Right ventricle myocardium inferior (tissue), 1 donor: ENCODE results near the gene SLC4A3. TPM values are rescaled to one million over a fixed set of nuclear protein-coding genes. Genes with fewer than 3 reads are reported as not detected.

ENCODE experiments used
- ATAC-seq: fragments of 200-7000 bp; cut with Tn5 transposase; one replicate; pipeline ENCODE4 v1.9.1; 2020; ENCODE audit warnings: mild to moderate bottlenecking, moderate library complexity
- DNase-seq: peaks from one replicate; pipeline ENCODE4 v3.0.0; 2021; ENCODE audit errors: missing footprints
- intact Hi-C: fragments of 100-400 bp; cut with DNase I; formaldehyde crosslinking; loops from one replicate; pipeline ENCODE4 v1.11.0; 2022
- long read RNA-seq: library from polyadenylated mRNA; unstranded; transcript quantifications from one replicate; pipeline ENCODE4 v2.0.0, GENCODE V29; 2021
- total RNA-seq: library from RNA; stranded (reverse); fragmentation: NEBNext Ultra II Directional; extraction: Animal tissue kit (Norgen Biotek cat#: 25700); gene quantifications from one replicate; pipeline ENCODE4 v1.2.1, GENCODE V29; 2021
- donor health status: DM: no; HTN: yes; CAD: no; lungs with severe emphysema.

Gene SLC4A3, protein sequence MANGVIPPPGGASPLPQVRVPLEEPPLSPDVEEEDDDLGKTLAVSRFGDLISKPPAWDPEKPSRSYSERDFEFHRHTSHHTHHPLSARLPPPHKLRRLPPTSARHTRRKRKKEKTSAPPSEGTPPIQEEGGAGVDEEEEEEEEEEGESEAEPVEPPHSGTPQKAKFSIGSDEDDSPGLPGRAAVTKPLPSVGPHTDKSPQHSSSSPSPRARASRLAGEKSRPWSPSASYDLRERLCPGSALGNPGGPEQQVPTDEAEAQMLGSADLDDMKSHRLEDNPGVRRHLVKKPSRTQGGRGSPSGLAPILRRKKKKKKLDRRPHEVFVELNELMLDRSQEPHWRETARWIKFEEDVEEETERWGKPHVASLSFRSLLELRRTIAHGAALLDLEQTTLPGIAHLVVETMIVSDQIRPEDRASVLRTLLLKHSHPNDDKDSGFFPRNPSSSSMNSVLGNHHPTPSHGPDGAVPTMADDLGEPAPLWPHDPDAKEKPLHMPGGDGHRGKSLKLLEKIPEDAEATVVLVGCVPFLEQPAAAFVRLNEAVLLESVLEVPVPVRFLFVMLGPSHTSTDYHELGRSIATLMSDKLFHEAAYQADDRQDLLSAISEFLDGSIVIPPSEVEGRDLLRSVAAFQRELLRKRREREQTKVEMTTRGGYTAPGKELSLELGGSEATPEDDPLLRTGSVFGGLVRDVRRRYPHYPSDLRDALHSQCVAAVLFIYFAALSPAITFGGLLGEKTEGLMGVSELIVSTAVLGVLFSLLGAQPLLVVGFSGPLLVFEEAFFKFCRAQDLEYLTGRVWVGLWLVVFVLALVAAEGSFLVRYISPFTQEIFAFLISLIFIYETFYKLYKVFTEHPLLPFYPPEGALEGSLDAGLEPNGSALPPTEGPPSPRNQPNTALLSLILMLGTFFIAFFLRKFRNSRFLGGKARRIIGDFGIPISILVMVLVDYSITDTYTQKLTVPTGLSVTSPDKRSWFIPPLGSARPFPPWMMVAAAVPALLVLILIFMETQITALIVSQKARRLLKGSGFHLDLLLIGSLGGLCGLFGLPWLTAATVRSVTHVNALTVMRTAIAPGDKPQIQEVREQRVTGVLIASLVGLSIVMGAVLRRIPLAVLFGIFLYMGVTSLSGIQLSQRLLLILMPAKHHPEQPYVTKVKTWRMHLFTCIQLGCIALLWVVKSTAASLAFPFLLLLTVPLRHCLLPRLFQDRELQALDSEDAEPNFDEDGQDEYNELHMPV
- 445 TPM for total RNA-seq
- long read RNA-seq, full-length matches to known transcripts, result 48 of 723 reads
- long read RNA-seq, partial matches to known transcripts, result 227 of 723 reads
- long read RNA-seq, other reads (novel, unspliced or antisense), result 448 of 723 reads

DNA sequence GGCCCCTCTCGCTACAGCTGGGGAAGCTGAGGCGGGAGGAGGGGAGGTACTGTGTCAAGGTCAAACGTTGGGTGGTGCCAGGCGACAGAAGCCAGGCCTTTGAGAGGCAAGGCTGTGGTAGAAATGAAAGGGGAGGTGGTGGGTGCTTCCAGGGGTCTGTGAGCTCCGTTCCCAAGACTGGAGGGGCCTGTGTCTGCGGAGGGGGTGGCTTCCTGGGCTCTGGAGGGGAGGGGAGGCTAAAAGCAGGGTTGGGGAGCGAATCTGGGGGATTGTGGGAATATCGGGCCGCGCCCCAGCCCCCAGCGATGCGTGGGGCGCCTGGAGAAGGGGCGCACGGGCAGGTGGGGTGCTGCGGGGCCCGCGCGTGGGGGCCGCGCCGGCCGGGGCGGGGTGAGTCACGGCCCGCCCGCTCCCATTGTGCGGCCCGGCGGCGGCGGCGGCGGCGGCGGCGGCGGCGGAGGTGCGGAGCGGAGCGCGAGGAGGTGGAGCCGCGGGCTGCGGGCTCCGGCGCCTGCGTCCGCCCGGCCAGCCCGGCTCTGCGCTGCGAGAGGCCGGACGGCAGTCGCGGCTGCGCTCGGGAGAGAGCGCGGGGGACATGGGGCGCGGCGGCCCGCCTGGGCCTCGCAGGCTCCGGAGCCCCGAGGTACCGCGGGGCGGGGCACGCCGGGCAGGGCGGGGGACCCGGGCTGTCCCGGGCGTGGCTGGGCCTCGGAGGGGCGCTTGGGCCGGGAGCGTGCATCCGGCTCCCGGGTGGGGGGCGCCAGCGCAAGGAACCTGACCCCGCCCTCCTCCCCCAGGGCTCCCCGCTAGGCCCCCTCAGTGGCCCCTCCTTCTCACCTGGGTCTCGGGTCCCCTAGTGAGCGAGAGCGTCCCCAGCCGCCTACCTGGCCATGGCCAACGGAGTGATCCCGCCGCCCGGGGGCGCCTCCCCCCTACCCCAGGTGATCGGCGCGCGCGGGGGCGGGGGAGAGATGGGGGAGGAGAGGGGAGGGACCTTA, at the start of gene SLC4A3:
TSS of gene SLC4A3 (plus strand) at position 528 of the 998 bp plus-strand sequence. CDS start at position 891, 363 bp downstream.
- intact Hi-C loops, result loop anchor here (5.0 kb wide), 1 partner anchor 55 kb away; the partner anchor contains the start of genes INHA and OBSL1

DNA sequence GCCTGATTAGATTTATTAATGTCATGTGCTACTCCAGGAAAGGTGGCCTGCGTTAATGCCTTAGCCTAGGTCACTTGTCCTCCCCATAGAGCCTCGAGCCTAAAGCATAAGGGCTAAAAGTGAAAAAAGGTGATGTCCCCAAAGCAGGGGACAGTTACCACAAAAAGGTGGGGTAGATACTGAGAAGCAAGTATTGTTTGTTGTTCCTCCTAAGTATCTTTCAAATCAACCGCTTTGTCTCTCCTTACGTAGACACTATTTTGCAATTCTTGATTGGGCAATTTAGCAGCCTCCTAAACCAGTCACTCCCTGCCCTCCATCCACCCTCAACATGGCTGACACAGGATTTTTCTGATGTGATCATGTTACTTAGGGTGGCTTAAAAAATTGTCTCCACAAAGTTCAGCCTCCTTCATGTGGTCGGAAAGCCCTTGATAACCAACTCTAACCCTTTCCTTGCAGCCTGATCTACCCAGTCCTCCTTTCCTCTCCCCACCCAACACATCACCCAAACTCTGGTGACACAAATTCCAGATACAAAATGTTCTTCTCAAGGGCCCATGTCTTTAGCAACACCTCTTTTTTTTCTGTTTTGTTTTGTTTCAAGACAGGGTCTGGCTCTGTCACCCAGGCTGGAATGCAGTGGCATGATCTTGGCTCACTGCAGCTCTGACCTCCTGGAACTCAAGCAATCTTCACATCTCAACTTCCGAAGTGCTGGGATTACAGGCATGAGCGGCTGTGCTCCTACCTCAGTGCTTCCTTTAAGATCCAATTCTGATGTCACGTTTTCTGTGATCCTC, 48.4 kb upstream of the SLC4A3 start:
- DNase-seq (no peak), ATAC-seq (no peak)
- intact Hi-C loops, result no loop called here

More for the DNA sequence above, at the start of gene SLC4A3:
- DNase-seq (no peak), ATAC-seq (peak; percentile 24)

DNA sequence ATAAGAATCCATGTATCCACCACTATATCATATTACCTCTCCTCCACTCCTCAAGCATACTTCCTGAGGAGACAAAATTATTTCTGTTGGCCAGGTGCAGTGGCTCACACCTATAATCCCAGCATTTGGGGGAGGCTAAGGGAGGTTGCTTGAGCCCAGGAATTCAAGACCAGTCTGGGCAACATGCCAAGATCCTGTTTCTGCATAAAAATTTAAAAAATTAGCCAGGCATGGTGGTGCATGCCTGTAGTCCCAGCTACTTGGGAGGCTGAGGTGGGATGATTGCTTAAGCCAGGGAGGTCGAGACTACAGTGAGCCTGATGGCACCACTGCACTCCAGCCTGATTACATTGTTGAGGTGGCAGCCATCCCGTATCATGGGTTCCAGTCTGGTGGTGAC, 46.1 kb upstream of the SLC4A3 start:
- ATAC-seq, result no peak
- DNase-seq, result no peak
- intact Hi-C loops, result no loop called here

DNA sequence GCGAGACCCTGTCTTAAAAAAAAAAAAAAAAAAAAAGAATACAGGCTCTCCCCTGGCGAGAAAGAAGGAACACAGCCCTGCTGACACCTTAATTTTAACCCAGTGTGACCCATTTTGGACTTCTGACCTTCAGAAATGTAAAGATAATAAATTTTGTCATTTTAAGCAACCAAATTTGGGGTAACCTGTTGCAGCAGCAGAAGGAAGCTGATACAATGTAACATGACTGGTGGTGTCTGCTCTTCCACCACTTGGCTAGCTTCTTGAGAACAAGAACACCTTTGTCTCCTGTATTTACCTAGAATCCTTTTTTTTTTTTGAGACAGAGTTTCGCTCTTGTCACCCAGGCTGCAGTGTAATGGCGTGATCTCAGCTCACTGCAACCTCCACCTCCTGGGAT, 36.3 kb upstream of the SLC4A3 start:
- ATAC-seq, result no peak
- intact Hi-C loops, result no loop called here

DNA sequence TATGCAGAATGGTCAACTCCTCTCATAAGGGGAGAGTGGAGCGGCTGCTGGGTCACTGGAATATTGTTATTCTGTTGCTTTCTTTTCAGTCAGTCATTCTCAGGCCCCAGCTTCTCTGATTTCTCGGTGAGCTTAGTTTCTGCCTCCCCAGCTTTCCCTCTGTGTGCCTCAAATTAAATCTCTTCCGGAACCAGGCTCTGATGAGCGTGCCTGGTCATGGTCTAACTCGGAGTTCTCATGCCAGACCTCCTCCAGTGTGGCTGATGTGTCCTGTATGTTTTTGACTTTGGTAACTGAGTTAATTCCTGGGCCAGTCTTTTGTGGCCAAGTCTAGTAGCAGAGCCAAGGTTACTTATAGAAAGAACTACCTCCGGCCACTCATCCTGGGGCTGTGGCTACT, 34.7 kb upstream of the SLC4A3 start:
- ATAC-seq (no peak), DNase-seq (no peak)
- intact Hi-C loops, result no loop called here

More for the DNA sequence above, 36.3 kb upstream of the SLC4A3 start:
- DNase-seq, result no peak

DNA sequence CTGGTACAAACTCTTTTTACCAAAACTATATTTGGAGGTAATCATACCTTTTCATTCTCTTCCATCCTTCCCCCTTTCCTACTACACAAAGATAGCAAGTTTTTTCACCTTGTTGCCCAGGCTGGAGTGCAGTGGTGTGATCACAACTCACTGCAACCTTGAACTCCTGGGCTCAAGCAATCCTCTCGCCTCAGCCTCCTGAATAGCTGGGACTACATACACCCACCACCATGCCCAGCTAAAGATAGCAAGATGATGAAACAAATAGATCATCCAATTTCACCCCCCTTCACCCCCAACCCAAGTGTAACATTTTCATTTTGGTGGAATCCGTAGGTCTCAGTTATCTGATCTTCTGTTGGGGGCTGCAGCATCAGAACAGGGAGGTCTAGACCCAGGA, 34.3 kb upstream of the SLC4A3 start:
- intact Hi-C loops, result no loop called here
- DNase-seq (no peak), ATAC-seq (no peak)

DNA sequence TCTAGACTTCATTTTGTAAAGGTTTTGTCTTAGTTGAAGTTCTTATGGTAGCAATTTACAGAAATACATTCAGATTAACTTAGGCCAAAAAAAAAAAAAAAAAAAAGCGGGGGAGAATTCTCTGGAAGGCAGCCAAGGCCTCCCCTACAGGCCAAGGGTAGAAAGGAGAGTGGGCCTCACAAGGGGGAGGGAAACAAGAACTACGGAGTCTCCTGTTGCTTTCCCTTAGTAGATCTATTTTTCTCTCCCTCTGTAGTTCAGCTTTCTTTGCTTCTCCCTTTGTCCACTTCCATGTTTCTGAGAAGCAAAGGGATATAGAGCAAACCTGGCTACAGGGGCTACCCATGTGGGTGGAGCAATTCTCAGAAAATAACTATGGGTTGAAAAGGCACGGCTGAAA, 32.2 kb upstream of the SLC4A3 start:
- ATAC-seq, result no peak
- intact Hi-C loops, result no loop called here
- no peak for DNase-seq

DNA sequence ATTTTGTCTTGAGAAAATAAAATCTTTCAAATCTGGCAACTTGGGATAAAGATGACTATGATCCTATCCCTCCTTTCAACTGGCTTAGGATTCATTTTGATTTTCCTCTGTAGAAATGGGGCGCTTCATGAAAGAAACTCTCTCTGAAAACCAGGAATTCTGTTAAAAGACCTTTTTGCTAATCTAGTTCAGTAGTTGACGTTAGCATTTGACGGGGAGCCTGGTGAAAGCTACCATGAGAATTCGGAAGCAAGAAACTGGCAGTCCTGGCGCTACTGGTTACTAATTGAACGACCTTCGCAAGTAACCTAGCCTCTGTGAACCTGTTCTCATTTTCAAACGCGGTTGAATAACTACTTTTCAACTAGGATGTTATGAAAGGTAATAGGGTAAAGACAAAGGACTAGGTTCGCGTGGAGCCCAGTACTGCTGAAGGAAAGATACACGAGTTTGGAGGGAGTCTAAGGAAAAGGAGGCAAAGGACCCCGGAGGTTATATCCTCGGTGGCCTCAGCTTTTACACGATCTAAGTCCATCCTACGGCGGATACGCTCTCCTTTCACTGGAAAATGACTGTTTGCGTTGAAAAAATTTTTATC, 30.4 kb upstream of the SLC4A3 start:
- intact Hi-C loops, result loop anchor here (1.0 to 2.0 kb wide), 2 partner anchors 26 to 99 kb away; partner anchors contain the start of genes GMPPA and OBSL1
- no peak for ATAC-seq
- DNase-seq, result no peak

DNA sequence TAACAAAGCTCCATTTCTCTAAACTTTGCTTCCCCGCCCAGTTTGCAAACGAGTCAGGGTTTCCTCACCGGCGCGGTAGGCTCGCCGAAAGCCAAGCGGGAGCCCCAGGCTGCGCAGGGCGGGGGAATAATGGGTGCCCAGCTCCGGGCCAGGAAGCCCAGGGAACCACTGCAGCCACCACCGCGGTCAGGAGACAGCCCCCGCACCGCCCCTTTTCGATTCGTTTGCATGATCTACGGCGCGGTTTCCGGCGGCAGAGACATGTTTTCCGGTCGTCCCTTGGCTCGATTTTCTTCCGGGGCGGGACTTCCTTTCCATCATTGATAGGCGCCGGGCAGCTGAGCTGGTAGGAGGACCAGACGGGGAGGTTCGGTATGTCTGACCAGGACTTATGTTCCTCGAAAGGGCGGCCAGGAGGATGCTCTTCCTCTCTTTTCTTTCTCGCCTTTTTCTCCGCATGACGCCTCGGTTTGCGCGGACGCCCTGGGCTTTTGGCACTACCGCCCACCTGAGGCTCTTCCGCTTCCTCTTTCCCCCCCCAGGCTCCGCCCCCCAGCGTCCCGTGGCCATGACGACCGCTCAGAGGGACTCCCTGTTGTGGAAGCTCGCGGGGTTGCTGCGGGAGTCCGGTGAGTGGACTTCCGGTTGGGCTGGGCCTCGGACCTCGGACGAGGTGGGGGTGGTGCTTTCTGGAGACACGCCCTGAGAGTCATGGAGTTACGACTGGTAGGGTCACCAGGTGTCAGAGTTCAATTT, 29.7 kb upstream of the SLC4A3 start, which contains the start of gene STK11IP:
TSS of gene STK11IP (plus strand) at position 306 of the 756 bp plus-strand sequence. CDS start at position 569, 263 bp downstream.
- peak; percentile 97 for ATAC-seq
- DNase-seq, result peak; percentile 98
- intact Hi-C loops, result loop anchor here (1.0 to 2.0 kb wide), 2 partner anchors 27 to 99 kb away; partner anchors contain the start of genes GMPPA and OBSL1

DNA sequence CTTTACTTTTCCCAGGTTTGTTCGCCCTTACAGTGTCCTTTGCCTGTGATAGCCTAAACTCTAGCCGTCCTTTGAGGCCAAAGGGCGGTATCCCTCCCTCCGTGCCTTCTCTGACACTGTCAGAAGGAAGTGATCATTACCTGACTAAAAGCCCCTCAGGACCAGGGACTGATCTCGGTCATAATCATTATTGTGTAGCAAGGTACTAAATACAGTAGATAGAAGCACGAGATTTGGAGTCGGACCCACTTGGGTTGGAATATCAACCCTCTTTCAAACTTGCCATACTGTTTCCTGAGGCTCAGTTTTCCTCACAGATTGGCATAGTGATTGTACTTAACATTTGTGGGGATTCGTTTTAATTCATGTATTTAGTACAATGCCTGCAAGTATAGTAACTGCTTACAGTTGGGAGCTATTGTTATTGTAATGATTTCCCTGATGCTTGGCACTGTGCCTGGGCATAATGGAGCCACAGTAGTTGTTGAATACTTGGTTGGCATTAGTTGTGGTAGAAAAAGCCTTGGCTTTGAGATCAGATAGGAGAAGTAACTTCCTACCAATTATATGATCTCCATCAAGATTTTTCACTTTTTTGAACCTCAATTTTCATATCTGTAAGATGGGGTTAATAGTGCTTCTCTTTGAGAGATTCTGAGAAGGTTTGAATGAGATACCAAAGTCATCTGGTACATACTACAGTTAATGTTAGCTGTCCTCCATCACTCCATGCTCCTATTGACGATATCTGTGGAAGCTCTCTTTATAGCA, 28.9 kb upstream of the SLC4A3 start:
- no peak for DNase-seq
- intact Hi-C loops, result no loop called here
- ATAC-seq, result no peak

DNA sequence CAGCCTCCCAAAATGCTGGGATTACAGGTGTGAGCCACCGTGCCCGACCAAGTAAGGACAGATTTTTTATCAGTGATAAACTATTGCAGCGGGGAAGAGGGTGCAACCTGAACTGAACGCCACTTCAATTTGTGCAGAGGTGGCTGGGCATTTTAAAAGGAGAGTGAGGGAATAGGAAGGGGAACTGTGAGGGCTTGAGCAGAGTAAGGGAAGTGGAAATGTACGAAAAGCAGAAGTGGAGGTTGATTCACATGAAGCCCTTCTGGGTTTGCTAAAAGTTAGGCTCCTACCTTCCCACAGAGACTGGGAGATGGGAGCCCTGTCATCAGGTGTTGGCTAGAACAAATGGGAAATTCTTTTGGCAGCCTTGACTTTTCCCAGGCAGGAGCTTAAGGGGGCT, 23.7 kb upstream of the SLC4A3 start:
- ATAC-seq, result no peak
- intact Hi-C loops, result no loop called here

DNA sequence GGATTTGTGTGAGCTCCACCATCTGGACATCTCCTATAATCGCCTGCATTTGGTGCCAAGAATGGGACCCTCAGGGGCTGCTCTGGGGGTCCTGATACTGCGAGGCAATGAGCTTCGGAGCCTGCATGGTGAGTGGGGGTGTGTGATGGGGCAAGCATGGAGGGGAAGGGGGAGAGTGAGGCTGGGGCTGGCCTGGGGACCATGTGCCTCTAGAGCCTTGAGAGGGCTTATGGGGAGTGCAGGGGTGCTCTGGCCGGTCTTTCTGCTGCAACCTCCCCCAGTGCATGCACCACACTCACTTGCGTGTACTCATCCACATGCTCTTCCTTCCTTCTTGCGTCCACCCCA, 21.8 kb upstream of the SLC4A3 start:
- intact Hi-C loops, result no loop called here
- ATAC-seq (no peak), DNase-seq (no peak)

More for the DNA sequence above, 23.7 kb upstream of the SLC4A3 start:
- no peak for DNase-seq

DNA sequence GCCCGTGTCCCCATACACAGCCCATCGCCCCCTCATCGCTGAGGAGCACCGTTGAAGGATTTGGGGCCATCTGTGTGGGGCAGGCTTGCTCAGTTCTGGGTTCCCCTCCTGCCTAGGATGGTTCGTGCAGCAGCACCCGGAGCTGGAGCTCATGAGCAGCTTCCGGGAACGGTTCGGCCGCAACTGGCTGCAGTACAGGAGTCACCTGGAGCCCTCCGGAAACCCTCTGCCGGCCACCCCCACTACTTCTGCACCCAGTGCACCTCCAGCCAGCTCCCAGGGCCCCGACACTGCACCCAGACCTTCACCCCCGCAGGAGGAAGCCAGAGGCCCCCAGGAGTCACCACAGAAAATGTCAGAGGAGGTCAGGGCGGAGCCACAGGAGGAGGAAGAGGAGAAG, 19.5 kb upstream of the SLC4A3 start:
- intact Hi-C loops, result no loop called here
- DNase-seq, result no peak
- no peak for ATAC-seq

DNA sequence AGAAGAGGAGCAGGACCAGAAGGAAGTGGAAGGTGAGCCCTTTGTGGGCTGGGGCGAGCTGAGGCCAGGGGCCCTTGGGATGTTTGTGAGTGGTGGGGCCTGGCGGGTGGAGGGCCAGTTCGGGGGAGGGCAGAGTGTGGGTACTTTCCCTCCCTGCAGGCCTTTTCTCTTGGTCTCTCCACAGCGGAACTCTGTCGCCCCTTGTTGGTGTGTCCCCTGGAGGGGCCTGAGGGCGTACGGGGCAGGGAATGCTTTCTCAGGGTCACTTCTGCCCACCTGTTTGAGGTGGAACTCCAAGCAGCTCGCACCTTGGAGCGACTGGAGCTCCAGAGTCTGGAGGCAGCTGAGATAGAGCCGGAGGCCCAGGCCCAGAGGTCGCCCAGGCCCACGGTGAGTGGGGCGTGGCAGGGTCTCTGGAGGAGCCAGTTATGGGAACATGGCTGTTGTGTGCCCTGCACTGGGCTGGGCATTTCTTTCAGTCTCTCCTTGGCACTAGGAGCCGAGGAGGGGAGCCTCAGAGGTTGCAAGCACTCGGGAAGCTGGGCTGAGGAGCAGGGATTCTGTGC, 18.9 kb upstream of the SLC4A3 start:
- intact Hi-C loops, result no loop called here
- DNase-seq (no peak), ATAC-seq (no peak)
